Ovary (tissue), 9 donors: Measurements from ENCODE around the gene TRAPPC3L. TPM values are rescaled to one million over a fixed set of nuclear protein-coding genes. Genes with fewer than 3 reads are reported as not detected.

ENCODE experiments used
- DNase-seq, 5 donors: peaks; one replicate each; pipeline ENCODE4 v3.0.0-alpha.2; 2019 to 2020
- H3K27ac ChIP-seq, 2 donors: fragments of 200-600 bp; one replicate each; pipeline versions ENCODE4 v1.5.1 to v1.8.0; 2019 to 2022
- H3K27me3 ChIP-seq: fragments of 200-600 bp; one replicate; pipeline ENCODE4 v1.8.0; 2022
- H3K36me3 ChIP-seq: fragments of 200-600 bp; sonication (generic); one replicate; pipeline ENCODE4 v1.5.1; 2019
- H3K4me1 ChIP-seq: one replicate; pipeline ENCODE4 v1.8.1; 2013; ENCODE audit warnings: mild to moderate bottlenecking, moderate library complexity; ENCODE audit not compliant: insufficient read depth
- H3K4me3 ChIP-seq: fragments of 200-600 bp; sonication (generic); one replicate; pipeline ENCODE4 v1.5.1; 2017
- H3K9me3 ChIP-seq, 2 donors: fragments of 200-600 bp in 1 of 2; sonication (generic) in 1 of 2; one replicate each; pipeline versions ENCODE4 v1.5.1 to v1.8.1; 2013 to 2019; ENCODE audit warnings: mild to moderate bottlenecking in 1 of 2, moderate library complexity in 1 of 2
- EP300 ChIP-seq: sonication (generic); formaldehyde crosslinking; IDR thresholded peaks from one replicate; pipeline ENCODE4 v1.6.1; 2017; ENCODE audit warnings: antibody characterized with exemption
- POLR2A ChIP-seq: fragments of 450-650 bp; IDR thresholded peaks from one replicate; pipeline ENCODE4 v1.6.1; 2017; ENCODE audit warnings: antibody characterized with exemption, mild to moderate bottlenecking, moderate library complexity
- WGBS, 3 donors: extraction: QIAGEN DNeasy Blood & Tissue Kit in 1 of 3; methylation state at CpG; one replicate each; pipeline versions ENCODE4 v1.1.5 to v1.1.7; 2013 to 2017; 5-methylcytosine and 5-hydroxymethylcytosine counted together
- intact Hi-C, 4 donors: fragments of 100-400 bp; cut with DNase I; formaldehyde crosslinking; loops; one replicate each; pipeline versions ENCODE4 v1.11.0 to v1.15.1; 2022 to 2023
- polyA plus RNA-seq, 2 donors: library from polyadenylated mRNA; stranded (reverse); fragments of 200-250 nt in 1 of 2; fragments of 350-450 nt in 1 of 2; fragmentation: Illumina TruSeq in 1 of 2; extraction: RNeasy Lipid Tissue Mini Kit (QIAGEN cat#74804) in 1 of 2; gene quantifications; one replicate each; pipeline ENCODE4 v1.2.3, GENCODE V29; 2013 to 2014
- total RNA-seq, 7 donors: library from RNA; depleted of rRNA in 2 of 7; stranded (reverse); fragments of >200 nt in 2 of 7; fragmentation: NEBNext Ultra II Directional in 3 of 7; extraction: Animal tissue kit (Norgen Biotek cat#: 25700) in 3 of 7; gene quantifications; one replicate each; pipeline versions ENCODE4 v1.1.0 to v1.2.4, GENCODE V29; 2016 to 2023
- TF ChIP-seq, protein P1 (sequence below), 3 donors: fragments of 450-650 bp in 2 of 3; fragments of 200-600 bp in 1 of 3; IDR thresholded peaks; one replicate each; pipeline versions ENCODE4 v1.5.1 to v1.8.0; 2016 to 2022; ENCODE audit warnings: antibody characterized with exemption in 3 of 3, mild to moderate bottlenecking in 1 of 3
- donor health status: DM: no; HTN: no; CAD: no; lungs with moderate emphysema.
- donor health status: DM: no; HTN: no; CAD: no.
- donor health status: Bipolar disorder and iron deficiency.
- donor health status: DM: yes; HTN: yes; CAD: no.
- donor health status: DM: no; HTN: no; CAD: no.
- donor health status: DM: yes; HTN: yes; CAD: no.

TRAPPC3L gene
- total and polyA plus RNA-seq, 9 donors, result 0.08 to 0.20 (median 0.10) TPM; not detected in 6

DNA sequence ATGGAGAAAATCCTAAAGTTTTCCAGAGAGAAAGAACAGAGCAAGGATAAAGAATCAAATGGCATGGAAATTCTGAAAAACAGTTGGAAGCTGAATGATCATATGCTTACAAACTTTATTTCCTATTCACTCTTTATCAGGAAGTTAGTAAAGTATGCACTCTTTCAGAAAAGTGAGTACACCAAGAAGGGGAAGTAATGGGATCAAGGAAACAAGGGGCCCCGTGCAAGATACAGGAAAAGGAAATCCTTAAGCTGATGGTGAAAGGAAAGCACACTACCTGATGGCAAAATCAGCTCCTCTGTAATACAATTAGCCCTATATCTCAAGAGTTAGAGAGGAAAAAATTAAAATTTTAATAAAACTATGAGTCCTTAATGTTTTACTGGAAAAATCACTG, 70.3 kb downstream of the TRAPPC3L start:
- TF ChIP-seq POLR2A (no peak), EP300 (no peak)
- TF ChIP-seq, protein P1, sequence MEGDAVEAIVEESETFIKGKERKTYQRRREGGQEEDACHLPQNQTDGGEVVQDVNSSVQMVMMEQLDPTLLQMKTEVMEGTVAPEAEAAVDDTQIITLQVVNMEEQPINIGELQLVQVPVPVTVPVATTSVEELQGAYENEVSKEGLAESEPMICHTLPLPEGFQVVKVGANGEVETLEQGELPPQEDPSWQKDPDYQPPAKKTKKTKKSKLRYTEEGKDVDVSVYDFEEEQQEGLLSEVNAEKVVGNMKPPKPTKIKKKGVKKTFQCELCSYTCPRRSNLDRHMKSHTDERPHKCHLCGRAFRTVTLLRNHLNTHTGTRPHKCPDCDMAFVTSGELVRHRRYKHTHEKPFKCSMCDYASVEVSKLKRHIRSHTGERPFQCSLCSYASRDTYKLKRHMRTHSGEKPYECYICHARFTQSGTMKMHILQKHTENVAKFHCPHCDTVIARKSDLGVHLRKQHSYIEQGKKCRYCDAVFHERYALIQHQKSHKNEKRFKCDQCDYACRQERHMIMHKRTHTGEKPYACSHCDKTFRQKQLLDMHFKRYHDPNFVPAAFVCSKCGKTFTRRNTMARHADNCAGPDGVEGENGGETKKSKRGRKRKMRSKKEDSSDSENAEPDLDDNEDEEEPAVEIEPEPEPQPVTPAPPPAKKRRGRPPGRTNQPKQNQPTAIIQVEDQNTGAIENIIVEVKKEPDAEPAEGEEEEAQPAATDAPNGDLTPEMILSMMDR (IDR thresholded peaks at IDR 0.05), result no peak
- H3K4me1 ChIP-seq, result no peaks in the 10 kb centered on the region
- no peak overlapping the region for H3K4me3 ChIP-seq
- no peaks in the 10 kb centered on the region for H3K36me3 ChIP-seq
- H3K27ac ChIP-seq, result no peak overlapping the region
- H3K9me3 ChIP-seq, result no peaks in the 10 kb centered on the region
- no peaks in the 10 kb centered on the region for H3K27me3 ChIP-seq
- intact Hi-C loops, result no loop called here
- no peak for DNase-seq
- WGBS, 3 donors, result 61 to 69% (median 63%) methylated on average over 1 of the region's 1 CpG

DNA sequence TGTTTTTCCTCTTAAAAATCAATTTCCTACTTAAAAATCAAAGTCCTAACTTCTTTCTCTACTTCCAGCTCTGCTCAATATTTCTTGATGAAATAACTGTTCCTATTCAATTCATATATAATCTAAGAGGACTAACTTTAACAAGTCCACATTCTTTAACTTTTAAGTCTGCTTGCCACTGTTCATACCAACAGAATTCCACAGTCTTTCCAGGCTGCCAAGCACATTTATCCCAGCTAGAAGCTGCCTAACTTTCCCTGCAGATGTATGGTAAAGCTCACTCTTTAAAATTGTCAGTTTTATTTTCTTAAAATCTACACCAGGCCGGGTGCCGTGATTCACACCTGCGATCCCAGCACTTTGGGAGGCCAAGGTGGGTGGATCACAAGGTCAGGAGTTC, 72.8 kb downstream of the TRAPPC3L start:
- Histone ChIP-seq H3K9me3 (no peaks in the 10 kb centered on the region), H3K36me3 (no peaks in the 10 kb centered on the region), H3K27me3 (no peaks in the 10 kb centered on the region), H3K4me1 (no peaks in the 10 kb centered on the region), H3K27ac (no peak overlapping the region), H3K4me3 (no peak overlapping the region)
- 72 to 82% (median 76%) methylated on average over 3 of the region's 3 CpGs for WGBS, 3 donors
- TF ChIP-seq POLR2A (no peak), EP300 (no peak)
- TF ChIP-seq, protein P1 (IDR thresholded peaks at IDR 0.05), result no peak
- DNase-seq, result no peak
- intact Hi-C loops, result no loop called here

DNA sequence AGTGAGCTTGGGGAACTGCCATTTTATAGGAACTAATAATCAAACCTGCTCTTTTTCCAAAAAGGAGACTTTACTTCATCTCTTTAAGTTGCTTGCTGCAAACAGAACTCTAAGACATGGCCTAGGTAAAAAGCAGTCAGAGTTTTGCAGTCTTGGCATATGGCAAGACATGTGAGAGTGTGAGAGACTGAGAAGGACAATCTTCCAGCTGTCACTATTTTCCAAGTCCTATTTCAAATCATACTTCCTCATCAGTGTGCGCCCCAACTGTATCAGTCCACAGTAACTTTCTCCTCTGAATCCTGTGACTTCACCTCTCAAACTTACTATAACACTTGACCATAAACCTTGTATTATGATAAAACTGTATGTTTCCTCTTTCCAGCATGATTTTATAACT, 74.0 kb downstream of the TRAPPC3L start:
- Histone ChIP-seq H3K27me3 (no peaks in the 10 kb centered on the region), H3K4me3 (no peak overlapping the region), H3K27ac (no peak overlapping the region), H3K9me3 (no peaks in the 10 kb centered on the region), H3K4me1 (no peaks in the 10 kb centered on the region), H3K36me3 (no peaks in the 10 kb centered on the region)
- TF ChIP-seq POLR2A, result no peak
- TF ChIP-seq, protein P1 (IDR thresholded peaks at IDR 0.05), result no peak
- no peak for TF ChIP-seq EP300
- 93 to 100% (median 98%) methylated on average over 1 of the region's 1 CpG for WGBS, 3 donors
- intact Hi-C loops, result no loop called here
- DNase-seq, result no peak

DNA sequence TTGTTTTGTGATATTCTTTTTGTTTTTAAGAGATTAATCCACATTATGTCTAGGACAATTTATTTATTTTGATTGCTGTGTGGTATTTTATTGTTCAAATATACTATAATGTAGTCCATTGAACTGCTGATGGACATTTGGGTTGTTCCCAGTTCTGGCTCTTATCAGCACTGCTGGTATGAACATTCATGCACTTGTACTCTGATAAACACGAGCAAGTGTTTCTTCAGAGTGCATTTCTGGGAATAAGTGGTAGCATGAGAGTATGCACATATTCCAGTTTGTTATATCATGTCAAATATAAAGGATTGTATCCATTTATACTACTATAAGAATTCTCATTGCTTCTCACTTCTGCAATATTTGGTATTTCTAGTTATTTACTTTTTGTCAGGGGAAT, 77.2 kb downstream of the TRAPPC3L start:
- Histone ChIP-seq H3K4me3 (no peak overlapping the region), H3K36me3 (no peaks in the 10 kb centered on the region), H3K4me1 (peaks cover 3% of the 10 kb centered on the region), H3K27me3 (no peaks in the 10 kb centered on the region), H3K9me3 (no peaks in the 10 kb centered on the region), H3K27ac (no peak overlapping the region)
- intact Hi-C loops, result no loop called here
- TF ChIP-seq EP300 (no peak), POLR2A (no peak)
- TF ChIP-seq, protein P1 (IDR thresholded peaks at IDR 0.05), result no peak
- no peak for DNase-seq
- 22 to 45% (median 36%) methylated on average over 1 of the region's 1 CpG for WGBS, 3 donors

DNA sequence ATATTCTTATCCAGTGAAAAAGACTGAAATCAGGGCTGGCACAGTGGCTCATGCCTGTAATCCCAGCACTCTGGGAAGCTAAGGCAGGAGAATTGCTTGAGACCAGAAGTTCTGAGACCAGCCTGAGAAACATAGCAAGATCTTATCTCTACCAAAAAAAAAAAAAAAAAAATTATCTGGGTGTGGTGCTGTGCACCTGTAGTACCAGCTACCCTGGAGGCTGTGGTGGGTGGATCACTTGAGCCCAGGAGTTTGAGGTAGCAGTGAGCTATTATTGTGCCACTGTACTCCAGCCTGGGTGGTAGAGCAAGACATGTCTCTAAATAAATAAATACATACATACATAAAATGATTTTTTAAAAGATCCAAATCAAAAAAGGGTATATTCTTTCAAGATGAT, 78.0 kb downstream of the TRAPPC3L start:
- Histone ChIP-seq H3K9me3 (no peaks in the 10 kb centered on the region), H3K27me3 (no peaks in the 10 kb centered on the region), H3K4me1 (peaks cover 4% of the 10 kb centered on the region), H3K27ac (no peak overlapping the region), H3K36me3 (no peaks in the 10 kb centered on the region), H3K4me3 (no peak overlapping the region)
- no peak for DNase-seq
- intact Hi-C loops, result no loop called here
- no peak for TF ChIP-seq POLR2A
- TF ChIP-seq, protein P1 (IDR thresholded peaks at IDR 0.05), result no peak
- TF ChIP-seq EP300, result no peak
